ENCODE results near the gene HOXA1.

Gene HOXA1

DNA sequence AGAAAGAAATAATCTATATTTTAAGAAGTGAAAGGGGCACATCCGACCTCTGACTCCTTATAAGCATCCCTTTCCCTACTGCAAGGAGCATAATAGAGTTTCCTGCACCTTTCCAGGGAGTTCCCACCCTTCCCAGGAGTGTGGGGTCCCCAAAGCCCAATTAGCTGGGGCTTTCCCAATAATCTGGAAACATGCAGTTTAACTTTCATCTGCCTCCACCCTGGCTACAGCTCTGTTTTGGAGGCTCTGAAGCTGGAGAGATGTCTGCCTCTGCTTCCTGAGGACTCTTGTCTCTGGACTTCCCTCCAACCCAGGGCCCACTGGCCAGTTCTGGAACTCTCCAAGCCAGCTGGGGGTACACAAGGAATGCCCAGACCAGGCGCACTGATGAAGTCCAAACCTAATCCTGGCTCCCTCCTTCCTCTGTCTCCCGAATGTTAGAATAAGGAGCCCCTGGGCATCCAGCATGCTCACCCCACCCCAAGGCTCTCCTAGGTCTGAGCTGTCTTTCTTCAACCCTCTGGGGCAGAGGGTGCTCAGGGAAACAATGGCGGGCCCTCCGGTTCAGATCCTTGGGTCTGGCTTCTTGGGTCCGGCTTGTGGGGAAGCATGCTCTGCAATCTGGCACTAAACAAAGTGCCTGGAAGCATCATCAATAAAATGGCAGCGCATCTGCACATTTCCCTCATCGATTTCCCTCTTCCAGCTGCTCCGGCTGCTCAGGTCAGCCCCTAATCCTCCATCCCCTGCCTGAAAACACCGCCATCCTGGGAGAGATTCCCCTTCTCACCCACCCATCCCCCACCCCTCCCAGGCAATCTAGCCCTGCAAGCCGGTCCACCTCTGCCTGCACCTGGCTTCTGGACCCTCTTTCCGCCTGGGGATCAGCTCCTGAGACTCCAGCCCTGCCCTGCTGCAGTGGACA is 21.4 kb upstream of the HOXA1 start:
- no peak for DNase-seq (ENCODE audit: low read depth, low spot score)

DNA sequence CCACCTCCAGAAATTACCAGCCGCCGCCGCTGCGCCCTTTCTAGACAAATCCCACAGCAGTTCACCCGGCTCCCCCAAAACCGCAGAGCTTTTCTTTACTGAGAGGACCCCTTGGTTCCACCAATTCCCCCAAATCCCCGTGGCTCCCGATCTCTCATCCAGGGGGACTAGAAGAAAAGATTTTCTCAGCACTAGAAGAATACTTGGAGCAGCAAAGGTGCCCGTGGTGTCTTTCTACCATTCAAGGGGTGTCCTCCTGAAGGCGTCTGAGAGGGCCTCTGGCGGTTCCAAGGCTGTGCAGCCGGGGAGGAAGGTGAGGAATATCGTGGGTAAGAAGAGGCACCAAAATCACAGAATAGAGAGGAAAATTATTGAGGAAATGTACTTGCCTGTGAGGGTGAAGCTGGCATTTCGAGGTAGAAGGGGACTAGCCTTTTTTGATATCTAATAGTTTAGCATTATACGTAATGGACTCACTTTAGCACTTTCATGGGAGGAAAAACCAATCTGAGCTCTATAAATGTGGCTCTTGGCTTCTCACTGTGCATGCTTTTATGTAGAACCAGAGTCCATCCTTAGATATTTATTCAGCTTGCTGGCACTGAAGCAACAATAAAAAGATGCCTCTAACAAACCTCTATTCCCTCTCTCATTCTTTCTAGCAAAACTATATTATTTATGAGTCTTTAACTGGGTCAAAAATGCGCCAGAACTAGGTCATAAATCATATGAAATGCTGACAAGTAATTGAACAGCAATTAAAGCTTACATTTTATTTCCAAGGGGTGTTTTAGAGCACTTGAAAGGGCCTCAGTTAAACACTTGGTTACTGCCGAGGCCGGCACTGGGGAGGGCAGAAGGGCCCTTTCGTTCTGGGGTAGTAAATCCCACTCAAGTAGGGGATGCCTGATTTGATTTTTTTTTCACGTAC is 20.5 kb upstream of the HOXA1 start:
- no peak for DNase-seq (ENCODE audit: low read depth, low spot score)

GRCh38 chr7:27115221-27116026 is 19.6 kb upstream of the HOXA1 start:
- no peak for DNase-seq (ENCODE audit: low read depth, low spot score)

DNA sequence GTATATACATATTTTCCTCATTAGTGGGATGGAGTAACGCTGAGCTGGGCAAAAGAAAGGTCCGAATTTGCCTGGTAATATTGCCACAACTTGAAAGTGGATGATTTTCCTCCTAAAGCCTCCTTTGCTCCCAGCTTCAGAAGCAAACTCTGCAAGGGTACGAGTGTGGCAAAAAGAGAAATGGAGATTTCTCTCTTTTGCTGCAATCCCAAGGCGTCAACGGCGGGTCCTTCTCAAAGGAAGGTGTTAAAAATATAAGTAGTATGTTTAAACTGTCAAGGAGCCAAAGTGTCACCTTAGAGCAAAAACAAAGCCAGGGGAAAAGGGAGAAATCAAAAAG is 19.1 kb upstream of the HOXA1 start:
- DNase-seq (ENCODE audit: low read depth, low spot score) = no peak

- no peak for DNase-seq (ENCODE audit: low read depth, low spot score)
These were observed 18.4 kb upstream of the HOXA1 start for GRCh38 chr7:27113991-27114769.

DNA sequence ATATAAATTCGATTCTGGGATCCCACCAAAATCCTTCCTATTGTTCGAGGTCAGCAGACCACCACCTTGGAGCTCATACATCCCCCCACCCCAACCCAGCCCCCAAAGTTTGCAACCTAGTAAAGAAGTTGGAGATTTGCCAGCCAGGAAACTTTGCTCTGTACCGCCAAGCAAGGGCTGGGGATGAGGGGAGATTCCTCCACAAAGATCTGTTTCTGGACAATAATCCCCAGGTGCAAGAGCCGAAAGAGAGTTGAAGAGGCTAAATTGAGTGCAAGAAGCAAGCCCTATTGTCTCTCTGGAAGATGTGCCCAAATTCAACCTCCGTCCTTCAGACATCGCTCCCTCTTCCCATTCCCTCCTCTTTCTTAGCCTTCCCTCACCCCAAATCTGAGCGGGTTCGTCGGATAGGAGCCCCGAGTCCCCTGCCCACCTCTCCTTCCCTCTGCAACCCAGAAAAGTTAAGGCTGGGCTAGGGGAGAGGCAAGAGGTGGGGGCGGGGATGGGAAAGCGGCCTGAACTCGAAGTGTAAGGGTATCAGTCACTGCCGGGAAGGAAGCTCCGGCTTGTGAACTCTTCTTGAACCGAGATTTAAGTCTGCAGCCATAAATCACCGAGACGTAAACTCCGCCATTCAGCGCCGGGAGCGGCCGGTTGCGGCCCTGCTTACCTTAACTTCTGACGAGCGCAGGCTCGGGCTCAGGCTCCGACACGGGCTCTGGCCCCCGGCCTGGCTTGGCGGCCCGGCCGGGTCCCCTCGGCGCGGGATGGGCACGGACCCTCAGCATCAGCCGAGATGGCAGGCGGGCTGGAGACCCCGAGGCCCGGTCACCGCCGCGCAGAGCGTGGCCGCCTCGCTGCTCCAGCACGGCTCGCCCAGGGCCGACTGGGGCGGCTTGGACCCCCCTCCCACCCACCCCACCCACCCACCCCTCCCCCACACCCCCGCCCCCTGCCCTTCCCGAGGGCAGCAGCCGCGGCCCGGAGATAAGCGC is 17.5 kb upstream of the HOXA1 start:
- DNase-seq (ENCODE audit: low read depth, low spot score) = no peak

DNA sequence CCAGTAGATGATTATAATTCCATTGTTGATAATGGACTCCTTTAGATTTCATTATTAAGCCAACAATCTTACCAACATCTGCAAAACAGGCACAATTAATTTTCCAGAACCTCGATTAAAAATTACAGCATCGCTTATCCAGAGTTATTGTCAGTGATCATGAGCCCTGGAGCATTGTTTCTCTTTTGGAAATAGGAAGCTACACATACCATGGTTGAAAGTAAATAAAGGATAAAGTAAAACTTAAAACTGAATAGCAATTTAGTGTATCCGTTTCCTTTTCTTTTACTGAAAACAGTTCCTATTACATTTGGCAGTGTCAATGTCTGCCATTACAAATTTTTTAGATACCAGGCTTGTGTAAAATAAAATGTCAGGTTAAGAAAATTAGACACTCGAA is 16.6 kb upstream of the HOXA1 start:
- no peak for DNase-seq (ENCODE audit: low read depth, low spot score)

- no peak for DNase-seq (ENCODE audit: low read depth, low spot score)
These were observed 16.0 kb upstream of the HOXA1 start for GRCh38 chr7:27111751-27112277.

DNA sequence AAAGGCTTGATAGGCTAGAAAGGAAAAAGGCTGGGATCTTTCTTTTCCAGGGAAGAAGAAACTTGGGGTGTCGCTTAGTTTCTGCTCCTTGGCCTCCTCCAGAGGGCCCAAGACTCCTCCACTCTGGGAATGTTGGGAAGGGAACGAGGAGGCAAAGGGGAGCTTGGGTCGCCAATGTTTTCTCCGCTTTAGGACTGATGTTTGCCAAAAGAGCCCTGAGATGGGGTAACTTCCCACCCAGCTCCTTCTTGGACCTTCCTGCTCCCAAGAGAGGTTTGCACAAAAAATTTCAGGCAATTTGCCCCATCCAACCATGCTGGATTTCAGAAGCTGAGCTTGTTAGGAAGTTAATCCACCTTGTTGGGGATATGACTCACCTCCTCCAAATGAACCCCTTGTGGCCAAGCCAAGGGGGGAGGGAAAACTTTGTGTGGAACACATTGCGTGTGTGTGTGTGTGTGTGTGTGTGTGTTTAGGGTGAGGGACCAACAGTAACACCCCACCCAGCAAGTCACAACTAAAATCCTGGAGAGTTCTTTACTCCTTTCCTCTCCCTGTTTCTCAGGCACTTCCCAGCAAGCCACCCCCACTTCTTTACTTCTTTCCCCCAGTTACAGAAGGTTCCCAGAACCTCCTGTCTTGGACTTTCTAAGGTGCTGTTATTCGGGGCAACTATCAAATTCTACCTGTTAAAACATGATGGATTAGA is 15.4 kb upstream of the HOXA1 start:
- DNase-seq (ENCODE audit: low read depth, low spot score) = no peak

DNA sequence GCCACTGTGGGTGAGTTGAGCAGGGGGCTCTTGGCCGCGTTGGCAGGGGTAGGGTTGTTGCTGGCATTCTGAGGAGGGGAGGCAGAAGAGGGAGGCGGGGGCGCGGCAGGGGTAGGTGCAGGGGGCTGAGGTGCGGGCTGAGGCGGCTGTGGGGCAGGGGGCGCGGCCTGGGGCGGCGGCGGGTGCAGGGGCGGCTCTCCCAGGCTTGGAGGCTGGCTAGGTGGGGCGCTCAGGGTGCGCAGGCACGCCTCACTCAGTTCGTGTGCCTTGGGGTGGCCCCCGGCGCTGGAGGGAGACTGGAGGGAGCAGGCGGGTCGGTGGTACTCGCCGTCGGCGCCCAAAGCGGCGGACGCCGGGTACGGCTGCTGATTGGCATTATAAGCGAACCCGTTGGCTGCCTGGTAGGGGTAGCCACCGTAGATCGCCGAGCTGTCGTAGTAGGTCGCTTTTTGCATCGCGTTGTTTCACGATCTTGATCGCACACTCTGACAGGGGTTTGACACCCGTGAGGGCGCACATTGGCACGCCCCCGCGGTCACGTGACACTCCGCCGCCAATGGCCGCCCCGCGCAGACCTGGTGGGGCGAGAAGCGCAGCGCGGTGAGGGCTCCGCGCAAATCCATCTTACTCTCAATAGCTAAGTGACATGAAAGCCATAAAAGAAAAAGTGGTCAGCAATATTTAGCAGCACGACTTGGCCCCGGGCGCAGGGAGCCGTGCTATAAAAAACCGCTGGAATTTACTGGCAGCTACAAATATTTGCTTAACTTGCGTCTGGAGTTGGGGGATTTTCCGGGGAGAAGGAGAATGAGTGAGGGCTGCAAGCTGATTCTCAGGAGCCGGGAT is 14.6 kb upstream of the HOXA1 start:
- no peak for DNase-seq (ENCODE audit: low read depth, low spot score)

DNA sequence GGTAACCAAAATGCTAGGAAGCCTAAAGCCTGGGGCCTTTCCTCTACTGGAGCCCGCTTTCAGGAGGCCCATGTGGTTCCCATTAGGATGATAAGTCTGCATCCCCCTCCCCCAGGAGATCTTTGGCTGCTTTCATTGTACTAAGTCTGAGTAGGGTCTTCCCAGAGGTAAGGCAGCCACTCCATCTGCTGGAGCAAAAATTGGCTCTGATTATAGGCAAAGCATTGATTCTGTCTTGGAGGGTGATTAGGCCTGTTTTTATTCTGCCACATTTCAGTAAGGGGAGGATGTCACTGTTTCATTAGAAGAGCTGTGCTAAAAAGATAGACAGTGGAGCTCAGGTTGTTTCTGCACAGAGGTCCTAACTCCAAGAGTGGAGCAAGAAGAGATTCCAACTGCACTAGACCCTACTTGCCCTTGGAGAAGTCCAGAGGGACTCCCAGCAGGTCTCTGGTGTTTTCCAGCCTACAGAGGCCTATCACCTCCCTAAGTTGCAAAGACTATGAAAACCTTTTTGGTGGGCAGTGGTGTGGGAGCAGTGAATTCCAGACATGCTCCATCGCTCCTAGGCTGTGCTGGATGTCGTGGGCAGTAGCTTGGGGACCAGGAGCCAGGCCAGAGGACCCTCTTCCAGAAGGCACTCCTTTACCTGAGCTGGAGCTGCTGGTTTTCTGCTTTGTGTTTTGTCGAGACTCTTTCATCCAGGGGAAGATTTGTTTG is 13.8 kb upstream of the HOXA1 start:
- no peak for DNase-seq (ENCODE audit: low read depth, low spot score)

GRCh38 chr7:27108390-27109127 is 12.8 kb upstream of the HOXA1 start:
- DNase-seq (ENCODE audit: low read depth, low spot score) = no peak

GRCh38 chr7:27107391-27108381 is 11.9 kb upstream of the HOXA1 start:
- no peak for DNase-seq (ENCODE audit: low read depth, low spot score)

DNA sequence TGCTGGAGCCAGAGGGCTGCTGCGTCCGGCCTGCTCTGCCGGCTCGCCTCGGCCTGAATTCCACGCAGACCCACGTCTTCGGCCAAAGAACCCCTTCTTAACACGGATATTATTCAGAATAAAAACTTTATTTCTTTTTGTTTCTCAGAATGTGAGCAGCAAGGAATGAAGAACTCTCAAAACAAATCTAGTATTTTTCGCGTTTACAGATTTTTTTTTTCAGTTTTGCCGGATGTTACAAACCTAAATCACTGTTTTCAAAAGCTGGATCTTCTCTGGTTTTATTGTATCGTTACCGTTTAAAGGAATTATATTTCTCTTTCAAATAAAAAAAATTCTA is 11.1 kb upstream of the HOXA1 start:
- DNase-seq (ENCODE audit: low read depth, low spot score) = no peak

DNA sequence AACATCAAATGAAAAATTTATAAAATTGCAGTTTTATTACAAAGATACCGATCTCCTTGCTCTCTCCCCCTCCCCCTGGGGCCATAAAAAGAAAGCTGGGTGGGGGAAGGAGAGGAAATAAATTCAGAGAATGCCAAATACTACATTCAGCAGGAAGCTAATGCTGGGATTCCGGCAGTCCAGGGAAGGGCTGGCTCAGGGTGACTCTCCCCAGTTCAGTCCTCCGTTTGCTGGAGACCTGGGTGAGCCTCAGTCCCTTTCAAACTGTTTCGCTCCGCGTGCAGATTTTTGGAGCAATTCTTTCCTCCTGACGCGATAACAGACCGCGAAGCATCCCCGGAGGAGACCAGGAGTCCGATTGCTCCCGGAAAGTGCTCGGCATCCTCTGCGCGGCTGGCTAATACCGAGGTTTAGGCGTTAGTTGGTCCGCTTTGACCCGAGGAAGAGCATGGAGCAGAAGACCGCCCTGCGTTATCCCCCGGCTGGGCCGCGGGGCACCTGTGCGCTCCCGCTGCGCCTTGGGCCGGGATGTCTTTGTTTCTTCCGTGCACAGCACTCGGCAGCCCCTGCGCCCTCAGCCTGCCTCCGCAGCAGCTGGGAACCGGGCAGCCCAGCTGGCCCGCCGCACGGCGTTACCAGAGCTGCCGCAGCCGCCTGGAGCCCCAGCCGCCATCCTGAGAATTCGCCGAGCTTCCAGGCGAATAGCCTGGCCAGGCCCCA is 10.5 kb upstream of the HOXA1 start:
- no peak for DNase-seq (ENCODE audit: low read depth, low spot score)

Data from activated CD4-positive, CD25-positive, alpha-beta regulatory T cell treated with anti-CD3 and anti-CD28 coated beads, Interleukin-2, amount 50 U/mL, for 16 hours (primary cell).